B cell (primary cell): ENCODE data around the gene NAT10. TPM values are rescaled to one million over a fixed set of nuclear protein-coding genes. Genes with fewer than 3 reads are reported as not detected.

Experiments used
- ATAC-seq: fragments of 200-7000 bp; cut with Tn5 transposase; one replicate; pipeline ENCODE4 v1.10.0; 2021; ENCODE audit warnings: low read depth, mild to moderate bottlenecking, moderate number of reproducible peaks, moderate library complexity
- CTCF ChIA-PET: fragments of 350-600 bp; sonication (Branson Sonifier 250); formaldehyde crosslinking; loops from one replicate; lab custom pipeline; 2021; ENCODE audit warnings: antibody characterized with exemption, inconsistent platforms; lab: Charles Lee
- POLR2A ChIA-PET: fragments of 350-600 bp; sonication (Branson Sonifier 250); formaldehyde crosslinking; loops from one replicate; lab custom pipeline; 2021; ENCODE audit warnings: antibody characterized with exemption; lab: Charles Lee
- DNase-seq: peaks from one replicate; pipeline ENCODE4 v3.0.0; 2013
- H2AFZ ChIP-seq: 2 replicates; pipeline ENCODE4 v1.6.1; 2012; ENCODE audit warnings: mild to moderate bottlenecking, low read depth, low read length; ENCODE audit not compliant: insufficient read depth, poor library complexity, severe bottlenecking
- H3K27ac ChIP-seq, 2 donors: 1 replicate in 1 of 2; 2 replicates in 1 of 2; pipeline ENCODE4 v1.5.1; 2012 to 2013; ENCODE audit warnings: low read length in 2 of 2, mild to moderate bottlenecking in 2 of 2, moderate library complexity in 1 of 2
- H3K27me3 ChIP-seq, 4 experiments: fragments of 200-600 bp in 1 of 4; sonication (generic) in 1 of 4; replicated peaks in 1 of 4; 1 replicate in 2 of 4; 2 replicates in 2 of 4; pipeline versions ENCODE4 v1.6.1 to v1.7.0; 2013 to 2016; ENCODE audit warnings: low read length in 3 of 4, mild to moderate bottlenecking in 2 of 4, mixed read lengths in 1 of 4, moderate library complexity in 1 of 4; ENCODE audit not compliant: insufficient read depth in 4 of 4, control insufficient read depth in 3 of 4; ENCODE audit errors: control extremely low read depth in 1 of 4
- H3K36me3 ChIP-seq, 2 experiments: replicated peaks in 1 of 2; 1 replicate in 1 of 2; 2 replicates in 1 of 2; pipeline versions ENCODE4 v1.6.1 to v1.7.1; 2013; ENCODE audit warnings: low read length in 1 of 2; ENCODE audit not compliant: insufficient read depth in 2 of 2, control insufficient read depth in 1 of 2; ENCODE audit errors: control extremely low read depth in 1 of 2, extremely low read depth in 1 of 2
- H3K4me1 ChIP-seq, 2 donors: fragments of 200-600 bp in 1 of 2; sonication (generic) in 1 of 2; 1 replicate in 1 of 2; 2 replicates in 1 of 2; pipeline versions ENCODE4 v1.5.1 to v1.6.1; 2013 to 2017; ENCODE audit warnings: low read length in 2 of 2; ENCODE audit not compliant: control insufficient read depth in 2 of 2, insufficient read depth in 2 of 2
- H3K4me2 ChIP-seq: replicated peaks from 2 replicates; pipeline ENCODE3; 2012; ENCODE audit warnings: mild to moderate bottlenecking, low read depth, low read length; ENCODE audit not compliant: poor library complexity, severe bottlenecking
- H3K4me3 ChIP-seq, 5 experiments: fragments of 200-600 bp in 1 of 5; sonication (generic) in 1 of 5; 1 replicate in 3 of 5; 2 replicates in 2 of 5; pipeline versions ENCODE4 v1.5.1 to v1.7.0; 2011 to 2016; ENCODE audit warnings: low read length in 4 of 5, mild to moderate bottlenecking in 4 of 5, low read depth in 2 of 5, control low read depth in 1 of 5, moderate library complexity in 1 of 5; ENCODE audit not compliant: insufficient read depth in 1 of 5; ENCODE audit errors: control extremely low read depth in 1 of 5, extremely low read depth in 1 of 5
- H3K79me2 ChIP-seq: fragments of 200-600 bp; sonication (generic); one replicate; pipeline ENCODE4 v1.6.0; 2016; ENCODE audit warnings: low read length; ENCODE audit not compliant: control insufficient read depth, insufficient read depth
- H3K9ac ChIP-seq: fragments of 200-600 bp; sonication (generic); 2 replicates; pipeline ENCODE4 v1.6.1; 2017; ENCODE audit warnings: mild to moderate bottlenecking, low read length, moderate library complexity
- H3K9me3 ChIP-seq, 3 donors: one replicate each; pipeline versions ENCODE4 v1.6.1 to v1.7.1; 2013; ENCODE audit warnings: low read length in 2 of 3; ENCODE audit not compliant: control insufficient read depth in 2 of 3, insufficient read depth in 1 of 3; ENCODE audit errors: control extremely low read depth in 1 of 3
- H4K20me1 ChIP-seq: 2 replicates; pipeline ENCODE4 v1.6.0; 2012; ENCODE audit warnings: mild to moderate bottlenecking, low read length; ENCODE audit not compliant: insufficient read depth, control insufficient read depth, poor library complexity, severe bottlenecking
- H3K27ac Mint-ChIP-seq: one replicate; pipeline ENCODE4 v1.8.0; 2021; ENCODE audit warnings: mixed read lengths
- H3K27me3 Mint-ChIP-seq: one replicate; pipeline ENCODE4 v1.8.0; 2021; ENCODE audit warnings: mixed read lengths
- H3K4me1 Mint-ChIP-seq: one replicate; pipeline ENCODE4 v1.8.0; 2021; ENCODE audit warnings: mixed read lengths
- H3K4me3 Mint-ChIP-seq: one replicate; pipeline ENCODE4 v1.8.0; 2021; ENCODE audit warnings: mixed read lengths
- H3K9me3 Mint-ChIP-seq: one replicate; pipeline ENCODE4 v1.8.0; 2022; ENCODE audit warnings: mixed read lengths; ENCODE audit not compliant: insufficient read depth
- EZH2 ChIP-seq: IDR thresholded peaks from 2 replicates; pipeline ENCODE4 v1.6.1; 2012; ENCODE audit warnings: borderline replicate concordance, low read depth, mild to moderate bottlenecking, moderate library complexity, low read length; ENCODE audit not compliant: insufficient read depth, poor library complexity, severe bottlenecking
- WGBS: methylation state at CpG from one replicate; pipeline ENCODE4 v1.1.5; 2013; ENCODE audit warnings: missing lambda C conversion rate; ENCODE audit not compliant: insufficient coverage; 5-methylcytosine and 5-hydroxymethylcytosine counted together
- intact Hi-C: fragments of 100-400 bp; cut with micrococcal nuclease; formaldehyde crosslinking; loops from one replicate; pipeline ENCODE4 v1.10.0; 2022
- polyA plus RNA-seq: library from polyadenylated mRNA; depleted of rRNA; stranded (reverse); fragments of >200 nt; gene quantifications from 2 replicates; pipeline ENCODE4 v1.2.3, GENCODE V29; 2012
- total RNA-seq, 2 donors: library from RNA; stranded (reverse); fragments of 120-200 nt in 1 of 2; gene quantifications; 1 replicate in 1 of 2; 2 replicates in 1 of 2; pipeline versions ENCODE4 v1.2.3 to v1.2.4, GENCODE V29; 2013 to 2022
- TF ChIP-seq, protein P1 (sequence below): fragments of 200-600 bp; IDR thresholded peaks from one replicate; pipeline ENCODE4 v1.8.0; 2022; ENCODE audit warnings: antibody characterized with exemption, mild to moderate bottlenecking

The NAT10 gene
- total and polyA plus RNA-seq, 2 donors (not counting 1 experiment from before 2014, with no cell fraction given), result 24.9 to 73.5 TPM

DNA sequence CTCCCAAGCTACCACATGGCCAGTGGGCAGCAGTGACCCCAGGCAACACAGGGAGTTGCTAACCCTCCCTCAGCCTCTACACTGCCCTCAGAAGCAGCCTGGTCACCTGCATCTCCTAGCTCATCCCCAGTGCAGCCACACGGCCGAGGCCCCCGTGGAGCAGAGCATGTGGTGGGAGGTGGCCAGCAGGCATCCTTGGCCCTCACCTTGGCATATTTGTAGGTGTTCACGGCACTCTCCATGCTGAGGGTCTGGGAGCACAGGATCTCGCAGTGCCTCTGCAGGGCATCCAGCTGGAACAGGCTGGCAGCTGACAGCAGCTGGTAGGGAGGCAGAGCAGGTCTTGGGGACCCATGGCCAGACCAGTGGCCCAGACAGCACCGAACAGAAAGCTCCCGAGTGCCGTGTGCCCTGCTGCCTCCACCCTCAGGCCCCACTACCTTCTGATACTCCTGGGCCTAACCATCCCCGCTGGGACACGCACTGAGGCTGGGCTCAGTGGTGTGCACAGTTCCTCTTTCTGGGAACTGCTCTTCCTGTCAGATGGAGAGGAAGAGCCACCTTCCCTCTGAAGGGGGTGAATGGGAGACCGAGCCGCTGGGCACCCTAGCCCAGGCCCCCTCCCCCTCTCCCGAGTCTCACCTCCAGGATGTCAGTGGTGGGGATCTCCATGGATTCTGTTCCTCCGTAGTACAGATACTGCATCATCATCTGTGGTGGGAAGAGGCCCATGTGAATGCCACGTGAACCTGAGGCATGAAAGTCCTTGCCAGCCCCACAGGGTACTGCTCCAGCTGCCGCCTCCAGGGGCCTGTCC is 48.8 kb downstream of the NAT10 start:
- H3K27me3 ChIP-seq, result no peaks in the 10 kb centered on the region
- no peaks in the 10 kb centered on the region for H3K9me3 ChIP-seq
- no peaks in the 10 kb centered on the region for H3K9me3 Mint-ChIP-seq
- 29% methylated on average over 13 of the region's 16 CpGs for WGBS
- ChIA-PET CTCF (interaction anchor here (1.0 to 2.0 kb wide), 5 partner anchors 9 to 190 kb away, joined by 3 to 8 read pairs (median 4); no protein-coding TSS in a partner anchor), POLR2A (interaction anchor here (0.6 kb wide), 1 partner anchor 20 kb away, joined by 4 read pairs; no protein-coding TSS in a partner anchor)
- H4K20me1 ChIP-seq, result no peaks in the 10 kb centered on the region
- H3K79me2 ChIP-seq, result no peaks in the 10 kb centered on the region
- TF ChIP-seq, protein P1, sequence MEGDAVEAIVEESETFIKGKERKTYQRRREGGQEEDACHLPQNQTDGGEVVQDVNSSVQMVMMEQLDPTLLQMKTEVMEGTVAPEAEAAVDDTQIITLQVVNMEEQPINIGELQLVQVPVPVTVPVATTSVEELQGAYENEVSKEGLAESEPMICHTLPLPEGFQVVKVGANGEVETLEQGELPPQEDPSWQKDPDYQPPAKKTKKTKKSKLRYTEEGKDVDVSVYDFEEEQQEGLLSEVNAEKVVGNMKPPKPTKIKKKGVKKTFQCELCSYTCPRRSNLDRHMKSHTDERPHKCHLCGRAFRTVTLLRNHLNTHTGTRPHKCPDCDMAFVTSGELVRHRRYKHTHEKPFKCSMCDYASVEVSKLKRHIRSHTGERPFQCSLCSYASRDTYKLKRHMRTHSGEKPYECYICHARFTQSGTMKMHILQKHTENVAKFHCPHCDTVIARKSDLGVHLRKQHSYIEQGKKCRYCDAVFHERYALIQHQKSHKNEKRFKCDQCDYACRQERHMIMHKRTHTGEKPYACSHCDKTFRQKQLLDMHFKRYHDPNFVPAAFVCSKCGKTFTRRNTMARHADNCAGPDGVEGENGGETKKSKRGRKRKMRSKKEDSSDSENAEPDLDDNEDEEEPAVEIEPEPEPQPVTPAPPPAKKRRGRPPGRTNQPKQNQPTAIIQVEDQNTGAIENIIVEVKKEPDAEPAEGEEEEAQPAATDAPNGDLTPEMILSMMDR, result no peak
- no peak for TF ChIP-seq EZH2
- H3K4me1 Mint-ChIP-seq, result peaks cover 30% of the 10 kb centered on the region
- H3K27me3 Mint-ChIP-seq, result no peaks in the 10 kb centered on the region
- H3K27ac Mint-ChIP-seq, result peak overlapping the region; percentile 54
- no peak overlapping the region for H2AFZ ChIP-seq
- peak overlapping the region; percentile 56 for H3K4me2 ChIP-seq
- DNase-seq, result peak; percentile 61
- intact Hi-C loops, result no loop called here
- H3K4me1 ChIP-seq, result peaks cover 15 to 21% of the 10 kb centered on the region in 2 donors
- H3K36me3 ChIP-seq, result peaks cover 0 to 14% of the 10 kb centered on the region in 2 experiments
- peak; percentile 83 for ATAC-seq
- peak overlapping the region; percentile 26 for H3K4me3 Mint-ChIP-seq
- peak overlapping the region; percentile 9 for H3K9ac ChIP-seq
- H3K4me3 ChIP-seq, result peak overlapping the region in 2 of 5 experiments; percentile 12 to 14
- H3K27ac ChIP-seq, result peak overlapping the region in 1 of 2 donors; percentile 3
